M059J (cell line): Measurements from ENCODE around the gene FAM222B. TPM values are rescaled to one million over a fixed set of nuclear protein-coding genes. Genes with fewer than 3 reads are reported as not detected.

Experiments used
- DNase-seq: peaks from one replicate; pipeline ENCODE4 v3.0.0-alpha.2; 2012; ENCODE audit warnings: low read depth
- total RNA-seq: library from RNA; depleted of rRNA; stranded (reverse); fragments of >200 nt; shearing (Covaris generic); gene quantifications from 2 replicates; pipeline ENCODE4 v1.2.3, GENCODE V29; 2014; rRNA removed

FAM222B gene
- total RNA-seq, 1 experiment from 2014 or later, result 13.2 TPM

GRCh38 chr17:28712032-28712704 lies 130.4 kb downstream of the FAM222B start:
- no peak for DNase-seq

DNA sequence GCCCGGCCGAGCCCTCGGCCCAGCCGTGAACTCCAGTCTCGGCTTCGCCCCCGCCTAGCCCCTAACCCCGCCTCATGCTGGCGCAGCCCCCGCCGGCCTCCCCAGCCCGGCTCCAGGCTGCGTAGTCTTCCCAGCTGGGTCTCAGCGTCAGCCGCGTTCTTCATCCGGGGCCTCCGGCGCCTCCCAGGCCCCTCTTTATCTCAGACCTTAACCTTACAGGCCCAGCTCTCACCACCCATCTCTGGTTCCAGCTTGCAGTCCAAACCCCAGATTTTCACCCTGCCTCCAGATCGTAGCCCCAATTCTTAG lies 130.9 kb downstream of the FAM222B start, which contains the start of gene PROCA1:
Gene PROCA1, minus strand, starts transcription at position 166 of the 309 bp plus-strand sequence. CDS start 228 bp downstream, outside the sequence.
- DNase-seq, result no peak

GRCh38 chr17:28710861-28711722 lies 131.5 kb downstream of the FAM222B start:
- peak; percentile 86 for DNase-seq

DNA sequence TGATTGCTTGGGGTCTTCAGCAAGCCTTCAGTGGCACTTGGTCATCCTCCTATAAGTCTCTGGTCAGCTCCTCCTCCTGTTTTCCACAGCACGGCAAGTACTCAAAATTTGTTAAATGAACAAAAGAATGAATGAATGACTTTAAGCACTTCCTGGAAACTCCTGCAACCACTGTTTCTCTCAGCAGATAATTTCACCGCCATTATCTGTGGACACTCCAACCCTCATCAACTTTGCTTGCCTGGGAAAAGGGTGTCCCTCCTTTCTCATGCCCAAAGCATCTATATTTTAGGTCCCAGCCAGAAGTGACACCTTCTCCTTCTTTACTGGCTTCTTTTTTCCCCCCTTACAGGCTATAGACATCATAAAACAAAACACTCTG lies 135.3 kb downstream of the FAM222B start:
- no peak for DNase-seq

DNA sequence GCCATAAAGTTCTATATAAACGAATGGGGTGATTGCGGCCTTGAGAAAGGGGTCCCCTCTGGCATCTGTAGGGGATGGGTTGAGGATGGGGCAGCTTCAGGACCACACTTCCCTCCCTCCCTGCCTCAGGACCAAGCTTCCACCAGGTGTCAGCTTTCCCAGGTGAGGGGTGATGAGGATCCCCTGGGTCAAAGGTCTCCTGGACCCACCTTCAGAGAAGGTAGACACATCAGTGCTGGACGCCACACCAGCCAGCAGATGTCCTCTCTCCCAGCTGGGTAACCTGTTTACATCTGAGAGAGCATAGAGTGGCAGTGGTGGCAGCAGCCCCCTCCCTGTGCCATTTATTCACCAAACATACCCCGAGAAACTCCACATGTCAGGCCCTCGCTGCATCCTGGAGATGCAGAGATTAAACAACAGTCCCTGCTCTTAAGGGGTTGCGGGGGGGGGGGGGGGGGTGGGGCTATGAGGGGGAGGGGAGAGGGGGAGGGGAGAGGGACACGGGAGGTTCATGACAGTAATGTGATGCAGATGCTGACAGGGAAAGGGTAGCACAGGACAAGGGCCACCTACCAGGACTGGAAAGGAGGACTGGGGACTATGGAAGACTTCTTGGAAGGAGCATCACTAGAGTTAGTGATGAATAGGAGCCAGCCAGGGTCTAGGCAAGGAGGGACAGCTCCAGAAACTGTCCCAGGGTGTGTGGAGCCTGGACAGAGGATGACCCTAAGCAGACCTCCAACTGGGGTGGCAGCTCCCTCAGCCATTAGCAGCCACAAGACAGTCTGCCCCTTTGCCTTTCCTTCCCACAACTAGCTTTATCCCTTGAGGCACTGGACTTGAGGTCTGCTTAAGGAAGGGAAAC lies 135.9 kb downstream of the FAM222B start:
- no peak for DNase-seq

Other genes starting within 250 kb of the FAM222B start
- gene SPAG5, start 243.8 kb downstream of the FAM222B start, total RNA-seq, result 52.9 and 104 TPM in 2 replicates
- gene RSKR, start 228.6 kb downstream of the FAM222B start, total RNA-seq, result 2.2 and 9.7 TPM in 2 replicates
- gene BLTP2, start 197.6 kb downstream of the FAM222B start, total RNA-seq, result 92.0 and 97.6 TPM in 2 replicates
- gene SDF2, start 180.9 kb downstream of the FAM222B start, total RNA-seq, result 74.0 and 81.7 TPM in 2 replicates
- gene SUPT6H, start 180.6 kb downstream of the FAM222B start, total RNA-seq, result 20.8 and 28.1 TPM in 2 replicates
- gene PROCA1, start 130.9 kb downstream of the FAM222B start, total RNA-seq, result 0.84 and 1.3 TPM in 2 replicates
- 27.3 and 32.1 TPM in 2 replicates for gene RAB34, start 124.9 kb downstream of the FAM222B start, total RNA-seq
- 444 and 507 TPM in 2 replicates for gene RPL23A, start 122.8 kb downstream of the FAM222B start, total RNA-seq
- gene TLCD1, start 116.6 kb downstream of the FAM222B start, total RNA-seq, result 9.4 and 11.2 TPM in 2 replicates
- 2.4 and 2.6 TPM in 2 replicates for gene NEK8, start 114.0 kb downstream of the FAM222B start, total RNA-seq
- gene TRAF4, start 98.8 kb downstream of the FAM222B start, total RNA-seq, result 44.9 and 48.0 TPM in 2 replicates
- 34.4 and 41.7 TPM in 2 replicates for gene ERAL1, start 12.2 kb upstream of the FAM222B start, total RNA-seq
- 23.6 and 27.6 TPM in 2 replicates for gene FLOT2, start 54.9 kb upstream of the FAM222B start, total RNA-seq
- gene DHRS13, start 60.3 kb upstream of the FAM222B start, total RNA-seq, result 7.1 and 9.0 TPM in 2 replicates
- gene PHF12, start 108.7 kb upstream of the FAM222B start, total RNA-seq, result 19.8 and 22.9 TPM in 2 replicates
- not detected in 2 replicates for gene SEZ6, start 163.2 kb upstream of the FAM222B start, total RNA-seq
- gene PIPOX, start 200.4 kb upstream of the FAM222B start, total RNA-seq, result 0.71 and 5.5 TPM in 2 replicates